Urinary bladder (tissue), 4 donors: ENCODE results near the gene SPRYD7. TPM values are rescaled to one million over a fixed set of nuclear protein-coding genes. Genes with fewer than 3 reads are reported as not detected.
"Not testable (repeated sequence)": the region's sequence is repeated elsewhere in the genome, so short reads cannot be mapped to it uniquely, and the experiment has no call there.

ENCODE experiments used
- DNase-seq: peaks from one replicate; pipeline ENCODE4 v3.0.0-alpha.2; 2015; ENCODE audit errors: extremely low spot score
- H3K27ac ChIP-seq: one replicate; pipeline ENCODE4 v1.5.1; 2013; ENCODE audit warnings: low read depth, mild to moderate bottlenecking, moderate library complexity
- H3K36me3 ChIP-seq: one replicate; pipeline ENCODE4 v1.6.1; 2013; ENCODE audit warnings: mild to moderate bottlenecking, moderate library complexity; ENCODE audit not compliant: insufficient read depth
- H3K4me1 ChIP-seq: one replicate; pipeline ENCODE4 v1.6.1; 2013; ENCODE audit warnings: mild to moderate bottlenecking, moderate library complexity; ENCODE audit not compliant: insufficient read depth
- H3K4me3 ChIP-seq: one replicate; pipeline ENCODE4 v1.5.1; 2013; ENCODE audit warnings: low read depth, low read length
- WGBS: extraction: QIAGEN DNeasy Blood & Tissue Kit; methylation state at CpG from one replicate; pipeline ENCODE4 v1.1.7; 2013; 5-methylcytosine and 5-hydroxymethylcytosine counted together
- polyA plus RNA-seq: library from polyadenylated mRNA; stranded (reverse); fragments of 200-250 nt; gene quantifications from one replicate; pipeline ENCODE4 v1.2.3, GENCODE V29; 2013
- total RNA-seq: library from RNA; depleted of rRNA; stranded (reverse); fragments of >200 nt; gene quantifications from one replicate; pipeline ENCODE4 v1.2.3, GENCODE V29; 2014
- donor health status: healthy with polysubstance abuse.
- donor health status: healthy.

The SPRYD7 gene
- total and polyA plus RNA-seq, 2 donors: 6.7 to 9.1 TPM

DNA sequence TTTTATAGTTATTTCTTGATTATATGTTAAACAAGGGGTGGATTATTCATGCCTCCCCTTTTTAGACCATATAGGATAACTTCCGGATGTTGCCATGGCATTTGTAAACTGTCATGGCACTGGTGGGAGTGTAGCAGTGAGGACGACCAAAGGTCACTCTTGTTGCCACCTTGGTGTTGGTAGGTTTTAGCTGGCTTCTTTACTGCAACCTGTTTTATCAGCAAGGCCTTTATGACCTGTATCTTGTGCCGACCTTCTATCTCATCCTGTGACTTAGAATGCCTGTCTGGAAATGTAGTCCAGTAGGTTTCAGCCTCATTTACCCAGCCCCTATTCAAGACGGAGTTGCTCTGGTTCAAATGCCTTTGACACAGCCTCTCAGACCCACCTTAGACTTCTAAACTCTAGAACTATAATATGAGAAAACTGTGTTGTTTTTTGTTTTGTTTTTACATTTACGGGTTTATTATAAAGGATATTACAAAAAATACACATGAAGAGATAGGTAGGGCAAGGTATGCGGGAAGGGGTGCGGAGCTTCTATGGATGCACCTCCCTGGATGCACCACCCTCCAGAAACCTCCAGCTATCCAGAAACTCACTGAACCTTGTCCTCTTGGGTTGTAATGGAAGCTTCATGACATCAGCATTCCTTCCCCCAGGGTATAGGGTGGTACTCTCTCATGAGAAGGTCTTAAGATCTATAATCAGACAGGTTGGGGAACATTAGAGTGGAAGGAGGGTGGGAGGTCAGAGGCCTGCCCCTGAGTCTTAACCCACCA, 15.8 kb upstream of the SPRYD7 start:
- Histone ChIP-seq H3K36me3 (no peaks in the 10 kb centered on the region), H3K4me1 (no peaks in the 10 kb centered on the region), H3K4me3 (no peak overlapping the region), H3K27ac (no peak overlapping the region)
- WGBS: 87% methylated on average over 7 of the region's 7 CpGs
- DNase-seq: no peak

DNA sequence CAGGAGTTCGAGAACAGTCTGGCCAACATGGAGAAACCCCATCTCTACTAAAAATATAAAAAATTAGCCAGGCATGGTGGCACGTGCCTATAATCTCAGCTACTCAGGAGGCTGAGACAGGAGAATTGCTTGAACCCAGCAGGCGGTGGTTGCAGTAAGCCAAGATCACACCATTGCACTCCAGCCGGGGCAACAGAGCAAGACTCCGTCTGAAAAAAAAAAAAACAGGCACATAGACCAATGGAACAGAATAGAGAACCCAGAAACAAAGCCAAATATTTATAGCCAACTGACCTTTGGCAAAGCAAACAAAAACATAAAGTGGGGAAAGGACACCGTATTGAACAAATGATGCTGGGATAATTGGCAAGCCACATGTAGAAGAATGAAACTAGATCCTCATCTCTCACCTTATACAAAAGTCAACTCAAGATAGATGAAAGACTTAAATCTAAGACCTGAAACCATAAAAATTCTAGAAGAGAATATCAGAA, 12.7 kb upstream of the SPRYD7 start:
- H3K4me3 ChIP-seq, H3K4me1 ChIP-seq, DNase-seq, H3K36me3 ChIP-seq, H3K27ac ChIP-seq: not testable (repeated sequence)
- WGBS: 93% methylated on average over 6 of the region's 6 CpGs

DNA sequence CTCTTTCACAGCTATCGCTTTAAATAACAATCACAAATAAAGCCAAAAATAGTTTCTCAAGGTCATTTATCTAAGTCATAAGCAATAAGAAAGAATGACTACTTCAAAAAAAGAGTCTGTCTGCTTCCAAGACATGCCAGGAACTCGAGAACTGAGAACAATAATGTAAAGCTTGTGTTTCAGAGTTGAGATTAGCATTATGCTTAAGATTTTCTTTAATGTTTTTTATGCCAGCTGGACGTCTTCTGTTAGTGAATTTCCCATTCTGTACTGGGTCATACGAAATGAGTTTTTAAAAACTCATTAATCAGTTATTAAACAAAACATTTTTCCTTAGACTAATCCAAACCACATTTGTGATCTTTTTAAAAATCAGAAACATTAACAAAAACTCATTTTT, 3.2 kb upstream of the SPRYD7 start:
- no peak overlapping the region for H3K4me3 ChIP-seq
- DNase-seq: no peak
- H3K36me3 ChIP-seq: no peaks in the 10 kb centered on the region
- H3K4me1 ChIP-seq: no peaks in the 10 kb centered on the region
- WGBS: 60% methylated on average over 4 of the region's 4 CpGs
- H3K27ac ChIP-seq: no peak overlapping the region

DNA sequence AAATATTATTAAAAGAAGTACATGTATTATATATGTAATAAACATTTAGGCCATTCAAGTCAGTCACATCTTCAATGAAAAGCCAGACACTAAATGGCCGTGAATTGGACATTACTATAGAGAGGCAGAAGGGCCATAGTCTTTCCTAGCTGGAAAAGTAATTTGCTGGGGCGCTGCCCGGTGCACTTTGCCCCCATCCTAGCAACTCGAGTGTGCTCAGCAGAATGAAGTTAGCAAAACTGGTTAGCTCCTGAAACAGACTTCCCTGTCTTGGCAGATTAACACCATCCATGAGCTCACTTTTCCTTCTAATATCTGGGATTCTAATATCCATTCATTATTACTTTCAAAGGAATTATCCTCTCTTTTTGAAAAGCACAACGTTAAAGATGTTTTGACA, 2.8 kb upstream of the SPRYD7 start:
- Histone ChIP-seq H3K27ac (no peak overlapping the region), H3K4me1 (no peaks in the 10 kb centered on the region), H3K4me3 (no peak overlapping the region), H3K36me3 (no peaks in the 10 kb centered on the region)
- no peak for DNase-seq
- 74% methylated on average over 5 of the region's 5 CpGs for WGBS

DNA sequence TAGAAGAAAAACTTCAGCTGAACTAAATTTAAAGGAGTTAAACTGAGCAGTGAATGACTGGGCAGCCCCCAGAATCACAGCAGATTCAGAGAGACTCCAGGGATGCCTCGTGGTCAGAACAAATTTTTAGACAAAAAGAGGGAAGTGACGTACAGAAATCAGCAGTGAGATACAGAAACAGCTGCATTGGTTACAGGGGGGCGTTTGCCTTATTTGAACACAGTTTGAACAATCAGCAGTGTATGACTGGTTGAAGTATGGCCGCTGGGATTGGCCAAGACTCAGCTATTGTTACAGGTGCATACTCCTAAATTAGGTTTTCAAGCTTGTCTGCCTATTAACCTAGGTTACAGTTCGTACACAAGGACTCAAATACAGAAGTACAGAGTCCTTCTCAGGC, 2.2 kb upstream of the SPRYD7 start:
- Histone ChIP-seq H3K4me3 (no peak overlapping the region), H3K27ac (no peak overlapping the region), H3K36me3 (no peaks in the 10 kb centered on the region), H3K4me1 (no peaks in the 10 kb centered on the region)
- WGBS: 80% methylated on average over 5 of the region's 5 CpGs
- DNase-seq: no peak

DNA sequence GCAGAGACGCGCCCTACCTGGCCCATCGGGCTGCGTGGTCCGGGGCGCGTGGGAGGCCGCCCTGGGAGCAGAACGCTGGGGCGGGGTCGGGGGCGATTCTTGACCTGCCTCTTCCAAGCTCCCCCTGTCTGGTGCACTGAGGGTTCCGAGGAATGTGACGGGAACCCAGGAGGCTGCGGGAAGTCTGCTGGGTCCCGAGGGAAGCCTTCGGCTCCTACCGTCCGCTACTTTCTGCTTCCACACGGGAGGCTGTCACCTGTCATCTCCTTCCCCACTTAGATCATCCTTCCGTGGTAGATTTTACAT, 781 bp upstream of the SPRYD7 start:
- no peaks in the 10 kb centered on the region for H3K4me1 ChIP-seq
- no peak for DNase-seq
- 2% methylated on average over 21 of the region's 21 CpGs for WGBS
- no peak overlapping the region for H3K27ac ChIP-seq
- H3K36me3 ChIP-seq: no peaks in the 10 kb centered on the region
- peak overlapping the region; percentile 75 for H3K4me3 ChIP-seq

DNA sequence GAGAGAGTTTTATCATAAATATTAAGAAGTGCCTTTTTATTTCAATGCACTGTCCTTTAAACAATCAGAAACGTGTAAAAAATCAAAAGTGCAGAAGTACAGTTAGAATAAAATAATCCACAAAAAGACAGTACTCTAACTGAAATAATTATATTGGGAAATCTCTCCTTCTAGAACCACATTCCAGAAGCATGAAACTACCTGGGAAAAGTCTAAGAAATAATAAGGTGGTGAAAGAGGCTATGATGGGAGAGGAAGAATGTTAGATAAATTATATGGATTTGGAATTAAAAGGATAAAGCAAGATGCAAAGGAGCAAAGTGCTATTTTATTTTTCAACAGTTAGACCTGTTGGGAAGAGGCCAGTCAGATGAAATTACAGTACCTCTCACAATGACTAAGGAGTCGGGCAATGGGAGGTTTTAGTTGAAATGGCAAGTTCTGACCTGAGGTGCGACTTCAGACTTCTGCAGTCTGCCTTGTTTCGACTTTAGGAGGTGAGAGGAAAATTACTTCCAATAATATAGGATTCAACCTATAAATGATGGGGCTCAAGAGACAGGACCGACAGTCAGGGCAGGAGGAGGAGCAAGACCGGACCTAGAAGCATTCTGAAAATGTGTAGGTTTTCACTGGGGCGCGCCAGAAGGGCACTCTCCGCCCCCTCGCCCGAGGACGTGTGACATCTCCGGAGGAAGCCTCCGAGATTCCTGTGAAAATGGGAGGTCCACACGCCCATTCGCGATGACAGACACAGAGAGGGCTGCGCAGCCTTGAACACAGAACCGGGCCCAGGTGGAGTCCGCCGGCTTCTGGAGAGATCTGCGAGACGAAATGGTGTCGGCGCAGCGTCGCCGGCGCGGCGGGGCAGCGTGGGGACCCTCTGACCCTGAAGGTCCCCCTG, 717 bp downstream of the SPRYD7 start:
- no peaks in the 10 kb centered on the region for H3K36me3 ChIP-seq
- WGBS: 2% methylated on average over 32 of the region's 32 CpGs
- peak overlapping the region; percentile 77 for H3K27ac ChIP-seq
- no peaks in the 10 kb centered on the region for H3K4me1 ChIP-seq
- peak overlapping the region; percentile 75 for H3K4me3 ChIP-seq
- no peak for DNase-seq

DNA sequence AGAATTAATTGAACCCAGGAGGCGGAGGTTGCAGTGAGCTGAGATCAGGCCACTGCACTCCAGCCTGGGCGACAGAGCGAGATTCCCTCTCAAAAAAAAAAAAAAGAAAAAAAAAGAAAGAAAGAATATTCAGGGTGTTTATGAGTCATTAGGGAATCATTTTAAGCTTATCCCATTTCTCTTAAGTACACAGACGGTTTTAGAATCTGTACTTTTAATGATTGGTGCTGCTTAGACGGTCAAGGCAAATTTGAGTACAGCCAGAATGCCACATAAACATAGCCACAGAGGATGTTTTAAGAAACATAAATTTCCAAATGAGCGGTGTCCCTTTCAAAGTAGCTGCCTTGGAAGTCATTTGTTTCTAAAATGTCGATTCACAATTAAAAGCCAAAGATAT, 2.6 kb downstream of the SPRYD7 start:
- H3K27ac ChIP-seq: no peak overlapping the region
- H3K36me3 ChIP-seq: no peaks in the 10 kb centered on the region
- no peaks in the 10 kb centered on the region for H3K4me1 ChIP-seq
- DNase-seq: no peak
- no peak overlapping the region for H3K4me3 ChIP-seq
- WGBS: 93% methylated on average over 7 of the region's 7 CpGs

DNA sequence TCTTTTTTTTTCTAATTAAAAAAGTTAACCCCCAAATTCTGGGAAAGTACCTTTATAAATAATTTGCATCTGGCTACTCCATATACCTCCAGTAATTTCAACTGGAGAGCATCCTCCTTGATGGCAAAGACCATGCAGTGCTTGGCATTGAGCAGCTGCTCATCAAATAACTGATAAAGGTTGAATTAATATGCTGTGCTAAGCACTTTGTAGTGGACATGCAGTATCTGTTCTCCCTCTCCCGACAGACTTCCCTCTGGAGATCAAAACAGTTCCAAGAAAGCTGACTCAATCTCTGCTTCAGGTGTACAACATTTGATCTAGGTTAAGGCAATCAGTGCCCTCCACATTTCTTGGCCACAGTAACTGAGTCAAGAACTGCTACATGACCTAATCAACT, 3.3 kb downstream of the SPRYD7 start:
- no peaks in the 10 kb centered on the region for H3K36me3 ChIP-seq
- WGBS: 54% methylated on average over 1 of the region's 1 CpG
- DNase-seq: no peak
- no peak overlapping the region for H3K27ac ChIP-seq
- no peak overlapping the region for H3K4me3 ChIP-seq
- H3K4me1 ChIP-seq: no peaks in the 10 kb centered on the region

DNA sequence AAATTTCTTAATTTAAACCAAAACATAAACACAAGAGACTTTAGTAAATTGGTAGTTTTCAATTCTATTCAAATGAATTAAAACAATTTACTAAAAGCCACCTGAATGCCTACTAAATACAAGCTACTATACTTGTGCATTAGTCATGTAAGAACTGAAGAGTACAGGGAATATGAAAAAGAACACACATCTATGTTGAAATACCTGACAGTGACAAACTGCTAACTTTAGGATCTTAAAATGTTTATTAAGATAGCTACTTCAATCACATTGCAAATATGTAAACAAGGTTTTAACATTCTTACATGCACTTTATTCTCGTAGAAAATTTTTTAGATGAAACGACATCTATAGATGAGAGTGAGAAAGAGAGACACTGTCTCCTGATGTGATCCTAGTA, 4.1 kb downstream of the SPRYD7 start:
- WGBS: 83% methylated on average over 2 of the region's 2 CpGs
- Histone ChIP-seq H3K36me3 (peaks cover 2% of the 10 kb centered on the region), H3K4me1 (no peaks in the 10 kb centered on the region), H3K4me3 (no peak overlapping the region), H3K27ac (no peak overlapping the region)
- no peak for DNase-seq

DNA sequence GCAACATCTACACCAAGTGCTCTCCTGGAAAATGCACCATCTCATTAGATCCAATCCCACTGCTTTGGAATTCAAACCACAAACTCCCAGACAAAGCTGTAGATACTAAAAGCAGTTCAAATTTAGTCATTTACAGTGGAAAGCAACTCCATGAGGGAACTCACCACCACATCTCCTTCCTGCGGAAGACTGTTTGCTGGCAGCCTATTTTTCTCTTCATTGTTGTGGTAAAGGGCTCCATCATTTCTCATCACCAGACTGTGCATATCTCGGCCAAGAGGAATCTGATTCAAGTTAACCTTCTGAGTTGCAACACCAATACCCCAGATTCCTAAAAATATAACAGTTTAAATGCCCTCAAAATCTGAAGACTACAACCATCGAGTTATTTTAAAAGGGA, 8.4 kb downstream of the SPRYD7 start:
- DNase-seq: no peak
- no peak overlapping the region for H3K4me3 ChIP-seq
- H3K36me3 ChIP-seq: peaks cover 5% of the 10 kb centered on the region
- no peaks in the 10 kb centered on the region for H3K4me1 ChIP-seq
- no peak overlapping the region for H3K27ac ChIP-seq
- WGBS: 84% methylated on average over 3 of the region's 3 CpGs

DNA sequence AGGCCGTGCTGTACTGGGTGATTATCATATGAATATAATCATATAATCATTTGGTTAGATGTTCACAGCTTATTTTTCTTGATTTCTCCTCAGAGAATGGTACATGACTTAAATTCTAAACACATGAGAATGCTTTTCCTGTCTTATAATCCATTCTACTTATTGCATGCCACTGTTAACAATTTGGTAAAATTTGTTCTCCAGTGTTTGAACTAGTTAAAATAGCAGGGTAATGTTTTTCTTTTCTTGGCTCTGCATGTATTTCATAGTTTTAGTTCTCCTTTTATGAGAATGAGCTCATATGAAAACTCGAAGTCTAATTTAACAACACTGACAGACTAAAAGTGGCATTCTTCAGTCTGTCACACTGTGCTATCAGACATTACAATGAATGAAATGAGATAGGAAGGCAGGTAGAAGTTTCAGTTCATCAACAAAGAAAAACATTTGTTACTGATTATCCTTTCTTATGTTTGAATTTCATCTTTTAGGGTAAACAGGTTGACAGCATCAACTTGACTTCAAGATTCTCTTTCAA, 10.2 kb downstream of the SPRYD7 start:
- 67% methylated on average over 2 of the region's 2 CpGs for WGBS
- peaks cover 5% of the 10 kb centered on the region for H3K36me3 ChIP-seq
- H3K4me3 ChIP-seq: no peak overlapping the region
- H3K27ac ChIP-seq: no peak overlapping the region
- DNase-seq: no peak
- H3K4me1 ChIP-seq: no peaks in the 10 kb centered on the region

DNA sequence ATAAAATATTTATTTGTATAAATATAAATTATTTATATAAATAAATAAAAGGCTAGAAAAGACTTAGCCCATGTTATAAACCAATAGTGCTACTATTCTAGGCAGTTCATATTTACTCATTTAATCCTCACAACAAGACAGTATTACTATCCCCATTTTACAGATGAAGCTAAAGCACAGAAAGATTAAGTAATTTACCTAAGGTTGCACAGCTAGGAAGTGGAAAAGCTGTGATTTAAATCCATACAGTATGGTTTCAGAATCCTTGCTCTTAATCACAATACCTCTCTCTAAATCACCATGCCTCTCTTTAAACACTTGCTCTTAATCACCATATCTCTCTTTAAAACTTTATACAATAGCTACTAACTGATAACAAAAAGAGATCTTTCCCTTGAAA, 13.8 kb downstream of the SPRYD7 start:
- no peak overlapping the region for H3K27ac ChIP-seq
- no peak overlapping the region for H3K4me3 ChIP-seq
- no peaks in the 10 kb centered on the region for H3K4me1 ChIP-seq
- DNase-seq: no peak
- peaks cover 3% of the 10 kb centered on the region for H3K36me3 ChIP-seq

DNA sequence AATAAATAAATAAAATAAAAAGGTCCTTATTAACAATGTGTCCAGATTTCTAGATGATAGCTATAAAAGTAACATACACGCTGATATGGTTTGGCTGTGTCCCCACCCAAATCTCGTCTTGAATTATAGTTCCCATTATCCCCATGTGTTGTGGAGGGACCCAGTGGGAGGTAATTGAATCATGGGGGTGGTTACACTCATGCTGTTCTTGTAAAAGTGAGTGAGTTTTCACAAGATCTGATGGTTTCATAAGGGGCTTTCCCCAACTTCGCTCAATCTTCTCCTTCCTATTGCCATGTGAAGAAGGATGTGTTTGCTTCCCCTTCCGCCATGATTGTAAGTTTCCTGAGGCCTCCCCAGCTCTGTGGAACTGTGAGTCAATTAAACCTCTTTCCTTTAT, 15.2 kb downstream of the SPRYD7 start:
- H3K36me3 ChIP-seq, H3K27ac ChIP-seq, H3K4me1 ChIP-seq, H3K4me3 ChIP-seq, DNase-seq: not testable (repeated sequence)
- WGBS: 96% methylated on average over 4 of the region's 4 CpGs
